Lung microvascular endothelial cell (primary cell): ENCODE results near the gene TSPAN7. TPM values are rescaled to one million over a fixed set of nuclear protein-coding genes. Genes with fewer than 3 reads are reported as not detected.

Source experiments
- DNase-seq, 2 donors: peaks; one replicate each; pipeline versions ENCODE4 v3.0.0 to v3.0.0-alpha.2; 2010; ENCODE audit warnings: low read depth in 2 of 2
- total RNA-seq: library from RNA; depleted of rRNA; stranded (reverse); fragments of >200 nt; gene quantifications from 2 replicates; pipeline ENCODE4 v1.2.1, GENCODE V29; 2014

Gene TSPAN7
- total RNA-seq, 1 donor from 2014 or later, result 38.1 TPM

- no peak for DNase-seq
These were observed 33.1 kb downstream of the TSPAN7 start for GRCh38 chrX:38594434-38594833.

GRCh38 chrX:38595801-38596200, 34.5 kb downstream of the TSPAN7 start:
- no peak for DNase-seq

- no peak for DNase-seq
These were observed 35.6 kb downstream of the TSPAN7 start for GRCh38 chrX:38596939-38597338.

- no peak for DNase-seq
These were observed 38.7 kb downstream of the TSPAN7 start for GRCh38 chrX:38599796-38600755.

GRCh38 chrX:38601866-38602265, 40.5 kb downstream of the TSPAN7 start:
- no peak for DNase-seq

DNA sequence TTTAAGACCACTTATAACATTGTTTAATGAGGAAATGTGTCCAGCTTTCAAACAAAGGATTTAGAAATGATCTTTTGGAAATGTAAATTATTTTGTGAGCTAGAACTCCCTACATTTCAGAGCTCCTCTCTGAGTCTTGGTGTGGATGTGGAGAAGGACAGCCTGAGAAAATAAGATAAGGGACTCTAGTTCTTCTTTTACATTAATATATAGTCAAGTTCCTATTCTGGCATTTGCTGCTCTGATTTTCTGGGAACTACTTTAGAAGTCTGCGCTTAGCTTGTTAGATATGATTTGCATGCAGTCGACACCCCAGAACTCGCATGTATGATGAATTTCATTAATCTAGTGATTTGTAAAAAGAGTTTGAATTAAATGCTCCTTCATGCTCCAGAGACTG, 45.5 kb downstream of the TSPAN7 start:
- DNase-seq, result no peak

- no peak for DNase-seq
These were observed 46.6 kb downstream of the TSPAN7 start for GRCh38 chrX:38607976-38608375.

DNA sequence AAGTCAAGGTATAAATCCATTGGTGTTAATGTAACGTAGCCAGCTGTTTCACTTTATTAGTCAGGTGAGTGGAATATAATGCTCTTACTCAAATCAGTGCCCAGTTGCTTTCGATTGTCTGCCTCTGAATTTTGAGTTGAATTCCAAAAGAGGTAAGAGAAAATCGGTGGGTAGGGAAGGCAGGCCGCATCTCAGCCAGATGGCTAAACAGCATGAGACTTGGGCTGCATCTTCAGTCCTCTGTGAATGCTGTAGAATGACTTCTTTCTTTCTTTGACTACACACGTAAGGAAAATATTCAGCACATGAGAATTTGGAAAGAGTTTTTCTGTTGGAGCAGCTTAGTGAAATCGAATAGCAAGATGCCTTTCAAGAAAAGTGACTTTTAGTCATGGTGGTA, 49.5 kb downstream of the TSPAN7 start:
- no peak for DNase-seq

- no peak for DNase-seq
These were observed 50.9 kb downstream of the TSPAN7 start for GRCh38 chrX:38612281-38612680.

DNA sequence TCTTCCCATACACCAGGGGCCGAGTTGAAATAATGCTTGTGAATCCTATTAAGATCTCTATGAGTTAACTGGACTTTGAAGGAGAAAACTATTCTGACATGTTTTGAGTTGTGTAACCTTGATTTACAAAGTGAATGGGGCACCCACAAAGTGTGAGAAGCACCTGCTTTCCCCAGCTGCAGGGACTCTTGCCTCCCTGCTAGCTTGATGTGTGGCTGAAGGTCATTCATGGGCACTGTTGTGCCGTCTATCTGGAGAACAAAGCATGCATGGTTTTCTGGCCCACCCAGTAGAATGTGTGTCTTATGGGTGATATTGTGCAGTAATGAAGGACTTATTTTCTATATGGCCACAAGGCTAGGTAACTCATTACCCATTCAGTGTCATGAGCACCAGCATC, 53.1 kb downstream of the TSPAN7 start:
- DNase-seq, result no peak

- no peak for DNase-seq
These were observed 55.6 kb downstream of the TSPAN7 start for GRCh38 chrX:38616904-38617303.

DNA sequence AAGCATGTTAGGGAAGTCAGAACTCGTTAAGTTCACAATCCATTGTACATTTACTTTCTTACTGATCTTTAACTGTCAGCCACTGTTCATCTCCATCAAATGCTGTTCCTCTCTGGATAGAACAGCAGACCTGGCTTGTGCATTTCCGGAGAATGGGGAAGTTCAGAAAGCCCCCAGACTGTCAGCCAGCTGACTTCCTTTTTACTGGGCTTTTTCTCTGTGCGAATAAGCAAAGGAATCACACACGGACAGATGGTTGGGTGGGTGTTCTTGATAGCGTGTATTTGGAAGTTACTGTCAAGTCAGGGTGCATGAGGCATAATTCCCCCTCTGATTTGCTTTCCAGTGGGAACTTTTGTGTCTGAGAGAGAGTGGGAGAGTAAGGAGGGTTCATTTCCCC, 56.8 kb downstream of the TSPAN7 start:
- DNase-seq, result peak in 1 of 2 donors; percentile 11

DNA sequence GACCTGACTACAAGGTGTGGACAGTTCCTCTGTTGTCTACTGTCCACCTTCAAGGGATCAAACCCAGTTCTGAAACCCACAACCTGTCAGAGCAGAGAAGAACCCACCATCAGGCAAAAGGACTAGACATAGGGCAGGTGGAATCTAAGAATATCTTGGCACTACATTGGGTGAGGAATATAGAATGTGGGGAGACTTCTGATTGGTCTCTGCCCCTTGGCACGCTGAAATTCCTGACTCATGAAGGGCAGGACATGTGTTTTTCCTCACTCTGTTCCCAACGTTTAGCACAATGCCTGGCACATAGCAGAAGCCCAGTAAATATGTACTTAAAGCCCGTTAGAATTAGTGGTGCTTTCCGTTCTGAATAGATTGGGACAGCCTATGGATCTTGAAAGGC, 59.3 kb downstream of the TSPAN7 start:
- no peak for DNase-seq

GRCh38 chrX:38626296-38626695, 65.0 kb downstream of the TSPAN7 start:
- no peak for DNase-seq

- DNase-seq, result peak; percentile 49 to 65
These were observed 66.3 kb downstream of the TSPAN7 start for GRCh38 chrX:38627683-38628082.

GRCh38 chrX:38628587-38628986, 67.2 kb downstream of the TSPAN7 start:
- no peak for DNase-seq

DNA sequence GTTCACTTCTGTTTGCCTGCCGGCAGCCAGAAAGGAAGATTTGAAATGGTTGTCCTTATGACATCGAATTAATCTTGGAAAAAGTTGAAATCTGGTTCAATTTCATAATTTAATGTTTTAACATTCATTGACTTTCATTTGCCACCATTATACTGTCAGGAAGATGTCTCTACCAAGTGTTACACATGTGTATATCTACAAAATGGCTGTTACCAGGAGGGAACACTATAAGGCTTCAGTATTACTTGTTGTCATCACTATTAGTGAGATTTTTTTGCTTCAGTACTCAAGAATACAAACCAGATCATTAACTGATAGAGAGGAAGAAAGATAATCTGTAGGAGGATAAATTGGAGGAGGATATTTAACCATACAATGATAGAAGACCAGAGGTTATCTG, 71.2 kb downstream of the TSPAN7 start:
- DNase-seq, result no peak

DNA sequence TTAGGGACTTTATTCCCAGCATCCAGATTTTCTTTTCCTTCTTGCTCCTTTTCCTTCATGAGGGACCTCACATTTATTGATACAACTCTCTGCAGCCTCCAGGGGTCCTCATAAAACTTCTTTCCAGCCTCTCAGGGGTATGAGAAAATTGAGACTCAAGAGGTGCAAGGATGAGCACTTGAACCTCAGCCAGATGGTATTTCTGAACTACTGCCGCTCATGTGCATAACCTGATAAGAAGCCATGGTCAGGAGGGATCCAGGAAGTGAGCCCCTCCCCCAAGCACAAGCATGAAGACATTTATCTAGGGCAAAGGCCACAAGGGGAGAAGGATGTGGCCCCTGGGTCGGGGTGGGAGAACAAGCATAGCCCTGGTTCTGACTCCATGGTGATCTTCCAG, 73.3 kb downstream of the TSPAN7 start:
- no peak for DNase-seq

- peak; percentile 43 to 69 for DNase-seq
These were observed 75.8 kb downstream of the TSPAN7 start for GRCh38 chrX:38636949-38637819.

DNA sequence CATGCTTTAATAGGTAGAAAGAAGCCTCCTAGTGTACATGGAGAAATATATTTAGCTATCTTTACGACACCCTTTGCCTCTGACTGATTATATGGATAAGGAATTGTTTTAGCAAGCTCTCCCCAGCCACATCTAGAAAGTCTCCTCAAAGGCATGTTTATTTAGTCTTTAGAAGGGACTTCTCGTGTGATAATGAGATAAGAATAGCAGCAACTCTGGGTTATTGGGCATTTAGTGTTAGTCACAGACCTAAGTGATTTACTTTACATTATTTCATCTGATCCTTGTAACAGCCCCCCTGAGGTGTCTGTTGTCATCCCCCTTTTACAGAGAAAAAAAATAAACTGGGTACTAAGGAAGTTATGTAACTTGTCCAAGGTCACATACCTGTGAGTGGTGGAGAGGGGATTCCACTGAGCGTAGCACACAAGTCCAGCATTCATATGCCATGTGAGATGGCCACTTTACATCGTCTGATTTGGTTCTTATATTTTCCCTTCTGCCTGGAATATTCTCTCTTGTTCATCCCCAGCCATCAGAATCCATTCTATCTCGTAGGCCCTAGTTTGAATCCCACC, 77.7 kb downstream of the TSPAN7 start:
- DNase-seq, result no peak

DNA sequence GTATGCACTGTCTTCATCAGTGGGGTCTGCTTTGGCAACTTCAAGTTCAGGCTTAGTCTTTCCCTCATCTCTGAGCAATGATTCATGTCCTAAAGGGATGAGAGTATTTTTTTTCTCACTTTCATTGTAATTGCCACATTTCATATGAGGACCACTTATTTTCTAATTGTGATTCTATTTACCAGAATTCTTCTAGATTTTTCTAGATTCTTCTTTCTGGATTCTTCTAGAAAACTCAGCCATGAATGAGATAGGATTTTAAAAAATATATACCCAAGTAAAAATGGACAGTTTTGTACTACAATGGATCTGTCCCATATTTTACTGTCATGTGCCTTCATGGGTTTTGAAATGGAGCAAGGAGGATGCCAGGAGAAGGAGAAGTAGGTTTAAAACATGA, 78.4 kb downstream of the TSPAN7 start:
- no peak for DNase-seq

GRCh38 chrX:38641197-38641596, 79.9 kb downstream of the TSPAN7 start:
- DNase-seq, result no peak
